LNCaP clone FGC (cell line): ENCODE measurements around the gene SASH1.

Experiments
- DNase-seq: peaks from one replicate; pipeline ENCODE4 v3.0.0-alpha.2; 2011; ENCODE audit warnings: low read depth
- H3K4me3 ChIP-seq: 2 replicates; pipeline ENCODE4 v1.5.1; 2011; ENCODE audit warnings: mild to moderate bottlenecking, low read depth, low read length, control low read depth
- CTCF ChIP-seq: IDR thresholded peaks from 2 replicates; pipeline ENCODE4 v1.5.1; 2012; ENCODE audit warnings: mild to moderate bottlenecking; ENCODE audit not compliant: control insufficient read depth, insufficient read depth; ENCODE audit errors: extremely low read depth

Gene SASH1

GRCh38 chr6:148429423-148429822 is 86.8 kb downstream of the SASH1 start:
- no peak for DNase-seq
- TF ChIP-seq CTCF, result no peak
- no peak overlapping the region for H3K4me3 ChIP-seq

GRCh38 chr6:148430897-148431296 is 88.3 kb downstream of the SASH1 start:
- no peak for DNase-seq
- no peak for TF ChIP-seq CTCF
- H3K4me3 ChIP-seq, result no peak overlapping the region

DNA sequence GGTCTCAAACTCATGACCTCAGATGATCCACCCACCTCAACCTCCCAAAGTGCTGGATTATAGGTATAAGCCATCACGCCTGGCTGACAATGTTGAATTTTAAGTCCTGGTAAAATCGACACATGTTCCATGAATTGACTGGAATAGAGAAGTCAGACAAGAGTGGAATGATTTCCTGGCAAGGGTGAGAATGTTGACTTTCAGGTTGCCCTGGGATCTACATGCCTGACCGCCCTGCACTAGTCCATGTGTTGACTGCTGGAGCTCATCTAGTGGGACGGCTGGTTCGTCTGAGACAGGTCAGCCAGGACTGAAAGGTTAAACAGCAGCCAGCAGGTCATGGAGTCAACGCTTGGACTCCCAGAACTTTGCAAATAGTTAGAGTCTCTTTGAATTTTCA is 88.8 kb downstream of the SASH1 start:
- DNase-seq, result no peak
- TF ChIP-seq CTCF, result no peak
- no peak overlapping the region for H3K4me3 ChIP-seq

DNA sequence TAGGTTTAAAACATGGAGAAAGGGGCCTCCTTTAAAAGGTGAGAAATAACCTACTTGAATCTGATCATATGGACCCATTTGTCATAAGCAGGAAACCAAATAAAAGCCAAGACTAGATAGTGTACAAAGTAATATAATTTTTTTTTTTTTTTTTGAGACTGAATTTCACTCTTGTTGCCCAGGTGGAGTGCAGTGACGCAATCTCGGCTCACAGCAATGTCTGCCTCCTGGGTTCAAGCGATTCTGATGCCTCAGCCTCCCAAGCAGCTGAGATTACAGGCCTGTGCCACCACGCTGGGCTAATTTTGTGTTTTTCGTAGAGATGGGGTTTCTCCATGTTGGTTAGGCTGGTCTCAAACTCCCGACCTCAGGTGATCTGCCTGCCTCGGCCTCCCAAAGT is 89.2 kb downstream of the SASH1 start:
- TF ChIP-seq CTCF, result no peak
- no peak for DNase-seq

GRCh38 chr6:148432462-148433195 is 90.0 kb downstream of the SASH1 start:
- no peak overlapping the region for H3K4me3 ChIP-seq
- no peak for TF ChIP-seq CTCF
- DNase-seq, result no peak

More for the DNA sequence above, 89.2 kb downstream of the SASH1 start:
- H3K4me3 ChIP-seq, result no peak overlapping the region

- DNase-seq, result no peak
- H3K4me3 ChIP-seq, result no peak overlapping the region
- TF ChIP-seq CTCF, result no peak
Measured at GRCh38 chr6:148435386-148435785, 92.7 kb downstream of the SASH1 start.

GRCh38 chr6:148436466-148436865 is 93.8 kb downstream of the SASH1 start:
- no peak for DNase-seq

More at GRCh38 chr6:148436466-148436865, 93.8 kb downstream of the SASH1 start:
- TF ChIP-seq CTCF, result no peak
- no peak overlapping the region for H3K4me3 ChIP-seq
